Activated CD8-positive, alpha-beta memory T cell treated with anti-CD3 and anti-CD28 coated beads, Interleukin-2, amount 10 ng/mL, durations not matched to agents 7 days and 5 days (primary cell): ENCODE measurements around the gene MAPK9. TPM values are rescaled to one million over a fixed set of nuclear protein-coding genes. Genes with fewer than 3 reads are reported as not detected.

Source experiments
- ATAC-seq: fragments of 150-1000 bp; cut with Tn5 transposase; one replicate; pipeline ENCODE4 v1.10.0; 2021; ENCODE audit warnings: moderate library complexity
- CTCF ChIA-PET: fragments of 350-600 bp; sonication (Branson Sonifier 250); formaldehyde crosslinking; loops from one replicate; lab custom pipeline; 2021; ENCODE audit warnings: antibody characterized with exemption; lab: Charles Lee
- DNase-seq: peaks from one replicate; pipeline ENCODE4 v3.0.0-alpha.2; 2020
- H3K27ac Mint-ChIP-seq: one replicate; pipeline ENCODE4 v1.8.0; 2021; ENCODE audit warnings: mild to moderate bottlenecking, mixed read lengths
- H3K27me3 Mint-ChIP-seq: one replicate; pipeline ENCODE4 v1.8.0; 2021; ENCODE audit warnings: mixed read lengths
- H3K36me3 Mint-ChIP-seq: one replicate; pipeline ENCODE4 v1.8.0; 2021; ENCODE audit warnings: mild to moderate bottlenecking, mixed read lengths
- H3K4me1 Mint-ChIP-seq: one replicate; pipeline ENCODE4 v1.8.0; 2021; ENCODE audit warnings: mixed read lengths
- H3K4me3 Mint-ChIP-seq: one replicate; pipeline ENCODE4 v1.8.0; 2021; ENCODE audit warnings: mild to moderate bottlenecking, moderate library complexity, mixed read lengths
- H3K9me3 Mint-ChIP-seq: one replicate; pipeline ENCODE4 v1.8.0; 2022; ENCODE audit warnings: low read depth, mixed read lengths
- total RNA-seq, 2 experiments: library from RNA; stranded (reverse); gene quantifications; one replicate each; pipeline ENCODE4 v1.2.3, GENCODE V29; 2021

MAPK9 gene
- total RNA-seq: 10 to 100 TPM; 40.9 to 44.4 TPM

DNA sequence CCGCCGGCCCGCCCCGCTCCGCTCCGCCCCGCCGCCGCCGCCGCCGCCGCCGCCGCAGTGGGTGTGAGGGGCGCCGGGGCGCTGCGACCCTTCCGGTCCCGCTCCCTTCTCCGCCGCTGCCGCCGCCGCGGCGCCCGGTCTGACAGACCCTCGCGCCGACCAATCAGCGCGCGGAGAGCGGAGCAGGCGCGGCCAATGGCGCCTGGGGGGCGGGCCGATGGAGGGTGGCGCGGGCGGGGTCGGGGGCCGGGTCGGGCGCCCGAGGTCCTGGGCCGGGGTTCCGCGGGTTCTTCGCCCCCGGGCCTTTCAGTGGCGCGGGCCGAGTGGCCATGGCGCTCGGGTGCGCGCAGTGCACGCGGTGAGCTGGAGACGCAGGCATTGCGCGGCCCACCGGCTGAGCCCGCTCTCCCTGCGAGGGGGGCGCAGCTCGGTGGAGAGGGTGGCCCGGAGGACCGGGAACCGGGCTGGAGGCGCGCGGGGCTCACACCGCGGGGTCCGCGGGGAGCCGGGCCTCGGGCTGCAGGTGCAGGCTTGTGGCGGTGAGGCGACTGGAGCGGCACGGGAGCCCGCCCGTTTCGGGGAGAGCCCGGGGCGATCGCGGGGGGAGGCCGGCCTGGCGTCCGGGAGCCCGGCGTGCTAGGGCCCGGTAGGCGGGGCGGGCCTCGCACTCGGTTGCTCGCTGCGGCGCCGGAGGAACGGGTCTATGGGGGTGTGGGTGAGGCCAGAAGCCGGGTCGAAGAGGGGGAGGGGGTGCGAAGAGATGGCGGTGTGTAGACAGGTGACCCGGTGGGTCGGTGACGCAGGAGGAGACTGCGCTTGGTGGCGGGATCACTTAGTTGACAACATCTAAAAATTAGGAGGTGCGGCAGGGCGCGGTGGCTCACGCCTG is at the start of gene MAPK9:
Gene MAPK9, minus strand, starts transcription at position 141 of the 889 bp plus-strand sequence. CDS start 11,522 bp downstream, outside the sequence.
- Mint-ChIP-seq H3K9me3 (no peaks in the 10 kb centered on the region), H3K4me3 (peak within 1 kb of the TSS; percentile 93), H3K27ac (peak within 1 kb of the TSS; percentile 98), H3K4me1 (peaks cover 23% of the 10 kb centered on the region), H3K36me3 (peaks cover 8% of the 10 kb centered on the region), H3K27me3 (no peaks in the 10 kb centered on the region)
- DNase-seq (peak; percentile 87), ATAC-seq (peak; percentile 86)
- CTCF ChIA-PET: interaction anchor here (0.7 to 6.8 kb wide), 16 partner anchors 11 to 285 kb away, joined by 3 to 147 read pairs (median 6); no protein-coding TSS in a partner anchor

DNA sequence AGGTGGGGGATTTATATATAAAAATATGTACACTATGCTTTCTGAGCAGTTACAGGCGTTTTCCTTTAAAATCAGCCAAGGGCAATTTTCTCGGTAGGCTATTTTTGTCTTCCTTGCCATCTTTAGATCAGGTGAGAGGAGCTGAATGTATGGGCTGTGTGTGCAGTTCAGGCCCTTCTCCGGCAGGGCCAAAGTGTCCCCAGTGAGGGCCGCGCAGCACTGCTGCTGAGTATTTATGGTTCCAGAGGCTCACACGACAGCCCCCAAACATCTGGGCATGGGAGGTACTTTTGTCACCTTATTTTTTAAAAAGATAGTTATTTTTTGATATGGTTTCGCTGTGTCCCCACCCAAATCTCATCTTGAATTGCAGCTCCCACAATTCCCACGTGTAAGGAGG is 49.7 kb upstream of the MAPK9 start:
- Mint-ChIP-seq H3K27ac (no peak overlapping the region), H3K27me3 (peaks cover 10% of the 10 kb centered on the region), H3K4me3 (no peak overlapping the region), H3K36me3 (no peaks in the 10 kb centered on the region), H3K4me1 (no peaks in the 10 kb centered on the region), H3K9me3 (no peaks in the 10 kb centered on the region)
- ATAC-seq: no peak
- CTCF ChIA-PET: interaction anchor here (5.7 kb wide), 1 partner anchor 13 kb away, joined by 24 read pairs; no protein-coding TSS in a partner anchor
- DNase-seq: no peak

DNA sequence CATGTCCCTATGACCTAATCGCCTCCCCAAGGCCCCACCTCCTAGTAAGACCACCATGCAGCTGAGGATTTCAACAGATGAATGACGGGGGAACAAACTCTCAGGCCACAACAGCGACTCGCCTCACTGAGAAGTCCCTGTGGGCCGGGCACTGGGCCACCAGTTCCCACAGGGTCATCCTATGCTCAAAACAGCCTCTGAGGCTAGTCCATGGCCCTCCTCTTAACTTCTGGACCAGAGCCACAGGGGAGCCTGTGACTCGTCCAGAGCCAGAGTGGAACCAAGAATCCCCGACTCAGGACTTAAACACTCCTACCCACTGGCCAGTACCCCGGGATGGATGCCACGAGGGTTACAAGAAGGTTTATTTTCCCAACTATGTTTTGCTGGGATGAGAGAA is 49.0 kb upstream of the MAPK9 start:
- H3K4me1 Mint-ChIP-seq: no peaks in the 10 kb centered on the region
- H3K27ac Mint-ChIP-seq: no peak overlapping the region
- H3K4me3 Mint-ChIP-seq: no peak overlapping the region
- CTCF ChIA-PET: interaction anchor here (5.7 kb wide), 1 partner anchor 12 kb away, joined by 24 read pairs; no protein-coding TSS in a partner anchor
- H3K27me3 Mint-ChIP-seq: peaks cover 10% of the 10 kb centered on the region
- H3K9me3 Mint-ChIP-seq: no peaks in the 10 kb centered on the region
- ATAC-seq: no peak
- DNase-seq: no peak
- H3K36me3 Mint-ChIP-seq: no peaks in the 10 kb centered on the region

DNA sequence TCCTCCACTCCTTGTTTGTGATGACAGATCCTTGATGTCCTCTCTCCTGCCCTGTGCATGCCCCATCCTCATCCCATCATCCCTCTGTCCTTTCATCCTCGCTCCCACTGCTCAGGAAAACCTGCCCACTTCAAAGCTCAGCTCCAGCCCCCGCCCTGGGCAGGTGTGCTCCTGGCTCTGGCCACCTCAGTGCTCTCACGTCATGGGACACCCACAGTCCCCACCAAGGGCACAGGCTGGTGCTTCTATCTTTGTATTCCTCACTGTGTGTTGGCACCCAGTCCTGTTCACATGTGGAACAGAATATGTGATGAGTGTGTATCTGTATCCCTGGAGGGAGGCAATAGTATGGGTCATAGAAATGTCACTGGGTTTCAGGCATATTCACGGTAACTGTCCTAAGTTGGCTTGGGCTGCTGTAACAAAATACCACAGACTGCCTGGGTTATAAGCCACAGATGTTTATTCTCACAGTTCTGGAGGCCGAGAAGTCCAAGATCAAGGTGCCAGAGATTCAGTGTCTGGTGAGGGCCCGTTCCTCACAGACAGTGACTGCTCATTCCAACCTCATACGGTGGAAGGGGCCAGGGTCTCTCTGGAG is 47.8 kb upstream of the MAPK9 start:
- DNase-seq: no peak
- H3K4me3 Mint-ChIP-seq: no peak overlapping the region
- no peak overlapping the region for H3K27ac Mint-ChIP-seq
- H3K9me3 Mint-ChIP-seq: no peaks in the 10 kb centered on the region
- CTCF ChIA-PET: interaction anchor here (1.0 kb wide), 1 partner anchor 11 kb away, joined by 3 read pairs; no protein-coding TSS in a partner anchor
- no peak for ATAC-seq
- H3K27me3 Mint-ChIP-seq: peaks cover 10% of the 10 kb centered on the region
- no peaks in the 10 kb centered on the region for H3K4me1 Mint-ChIP-seq
- H3K36me3 Mint-ChIP-seq: no peaks in the 10 kb centered on the region

DNA sequence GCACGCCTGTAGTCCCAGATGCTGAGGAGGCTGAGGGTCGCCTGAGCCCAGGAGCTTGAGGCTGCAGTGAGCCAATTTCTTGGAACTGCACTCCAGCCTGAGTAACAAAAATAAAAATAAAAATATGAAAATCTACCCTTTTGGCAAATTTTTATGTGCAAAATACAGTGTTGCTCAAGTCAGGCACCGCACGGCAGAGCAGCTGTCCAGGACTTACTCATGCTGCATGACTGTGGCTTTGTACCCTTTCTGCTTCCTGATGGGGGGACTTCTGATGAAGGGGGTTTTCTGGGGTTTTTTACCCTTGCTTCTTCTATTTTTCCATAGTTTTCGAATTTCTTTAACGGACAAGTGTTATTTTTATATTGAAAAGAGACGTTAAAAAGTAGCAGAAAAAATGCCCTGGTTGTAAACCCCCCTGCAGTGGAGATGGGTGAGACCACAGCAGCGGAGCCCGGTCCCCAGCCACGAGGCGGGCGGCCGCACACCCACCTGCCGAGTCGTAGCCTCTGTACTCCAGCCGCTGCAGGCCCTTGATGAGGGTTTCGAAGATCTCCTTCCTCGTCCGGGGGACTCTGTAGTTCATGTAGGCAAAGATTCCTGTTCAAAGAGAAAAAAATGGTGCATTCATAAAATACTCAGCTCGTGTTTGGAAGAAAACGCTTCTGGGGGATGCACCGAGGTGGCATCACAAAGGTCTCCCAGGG is 46.3 kb upstream of the MAPK9 start:
- no peak for DNase-seq
- H3K27ac Mint-ChIP-seq: no peak overlapping the region
- H3K36me3 Mint-ChIP-seq: no peaks in the 10 kb centered on the region
- ATAC-seq: no peak
- H3K9me3 Mint-ChIP-seq: no peaks in the 10 kb centered on the region
- CTCF ChIA-PET: interaction anchor here (1.1 to 2.0 kb wide), 2 partner anchors 10 to 23 kb away, joined by 3 to 7 read pairs; no protein-coding TSS in a partner anchor
- H3K4me3 Mint-ChIP-seq: no peak overlapping the region
- H3K27me3 Mint-ChIP-seq: peaks cover 5% of the 10 kb centered on the region
- H3K4me1 Mint-ChIP-seq: no peaks in the 10 kb centered on the region

DNA sequence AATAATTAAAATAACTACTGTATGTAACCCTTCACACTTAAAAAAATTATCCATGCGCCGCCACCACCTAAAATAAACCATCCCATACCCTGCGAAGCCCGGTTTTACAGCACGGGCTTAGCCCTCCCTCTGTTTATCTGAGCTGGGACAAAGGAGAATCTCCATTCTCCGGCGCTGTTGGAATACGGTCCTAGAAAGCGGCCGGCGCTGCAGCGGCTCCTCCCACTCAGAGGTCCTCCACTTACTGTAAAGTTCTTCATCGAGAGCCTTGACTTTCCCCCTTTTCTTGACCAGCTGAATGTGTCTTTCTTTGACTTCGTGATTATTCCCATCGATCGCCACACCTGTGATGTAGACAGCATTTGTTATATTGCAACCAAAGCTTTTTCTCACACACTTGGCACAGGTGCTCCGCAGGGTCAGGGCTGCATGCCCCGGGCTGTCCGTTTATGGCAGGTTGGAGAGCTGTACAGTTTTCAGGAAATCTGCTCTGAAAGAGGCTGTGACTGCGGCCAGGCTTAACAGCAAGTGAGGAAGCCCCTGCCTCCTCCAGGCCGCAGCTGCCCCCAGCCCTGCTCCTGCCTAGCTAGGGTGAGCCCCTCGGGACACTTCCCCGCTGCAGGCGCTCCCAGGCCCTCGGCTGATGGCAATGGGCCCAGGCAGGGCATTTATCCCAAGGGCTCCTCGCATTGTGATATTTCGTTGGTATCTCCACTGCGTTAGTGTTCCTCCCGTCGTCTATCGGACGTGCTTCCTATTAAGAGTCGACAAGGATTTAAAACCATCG is 44.5 kb upstream of the MAPK9 start:
- CTCF ChIA-PET: interaction anchor here (0.6 to 2.0 kb wide), 3 partner anchors 8 to 44 kb away, joined by 3 to 7 read pairs (median 3); no protein-coding TSS in a partner anchor

DNA sequence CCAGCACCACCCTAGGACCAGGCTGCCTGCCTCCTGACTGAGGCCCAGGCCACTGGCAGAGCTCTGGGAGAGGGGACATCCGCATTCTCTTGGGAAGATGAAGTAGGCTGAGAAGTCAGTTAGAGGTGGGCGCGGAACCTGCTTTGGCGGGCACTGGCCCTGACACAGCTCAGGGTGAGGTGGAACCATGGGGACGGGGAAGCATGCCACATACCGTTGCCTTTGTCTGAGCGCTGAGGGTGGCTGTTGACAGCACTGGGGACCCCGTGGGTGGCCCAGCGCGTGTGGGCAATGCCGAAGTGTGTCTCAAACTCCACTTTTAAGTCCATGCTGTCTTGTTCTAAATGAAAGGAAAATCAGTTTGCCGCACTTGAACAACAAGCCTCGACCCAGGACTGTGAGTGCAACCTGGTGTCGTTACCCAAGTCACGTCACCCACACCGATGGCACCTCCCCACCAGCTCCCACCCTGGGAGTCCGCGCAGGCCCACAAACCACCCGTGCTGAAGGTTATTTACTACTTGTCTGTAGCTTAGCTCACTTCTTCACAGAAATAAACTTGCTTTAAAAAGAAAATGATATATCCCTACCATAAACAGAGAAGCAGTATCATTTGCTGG is 43.8 kb upstream of the MAPK9 start:
- ATAC-seq: no peak
- Mint-ChIP-seq H3K27me3 (peaks cover 11% of the 10 kb centered on the region), H3K36me3 (no peaks in the 10 kb centered on the region), H3K4me1 (no peaks in the 10 kb centered on the region), H3K9me3 (no peaks in the 10 kb centered on the region), H3K27ac (no peak overlapping the region), H3K4me3 (no peak overlapping the region)
- CTCF ChIA-PET: interaction anchor here (0.6 to 1.6 kb wide), 2 partner anchors 17 to 43 kb away, joined by 3 read pairs; no protein-coding TSS in a partner anchor
- DNase-seq: no peak

More for the DNA sequence above, 44.5 kb upstream of the MAPK9 start:
- no peak for DNase-seq
- no peak for ATAC-seq
- H3K4me3 Mint-ChIP-seq: no peak overlapping the region
- no peaks in the 10 kb centered on the region for H3K36me3 Mint-ChIP-seq
- H3K27ac Mint-ChIP-seq: no peak overlapping the region
- H3K9me3 Mint-ChIP-seq: no peaks in the 10 kb centered on the region
- H3K27me3 Mint-ChIP-seq: peaks cover 9% of the 10 kb centered on the region
- no peaks in the 10 kb centered on the region for H3K4me1 Mint-ChIP-seq

DNA sequence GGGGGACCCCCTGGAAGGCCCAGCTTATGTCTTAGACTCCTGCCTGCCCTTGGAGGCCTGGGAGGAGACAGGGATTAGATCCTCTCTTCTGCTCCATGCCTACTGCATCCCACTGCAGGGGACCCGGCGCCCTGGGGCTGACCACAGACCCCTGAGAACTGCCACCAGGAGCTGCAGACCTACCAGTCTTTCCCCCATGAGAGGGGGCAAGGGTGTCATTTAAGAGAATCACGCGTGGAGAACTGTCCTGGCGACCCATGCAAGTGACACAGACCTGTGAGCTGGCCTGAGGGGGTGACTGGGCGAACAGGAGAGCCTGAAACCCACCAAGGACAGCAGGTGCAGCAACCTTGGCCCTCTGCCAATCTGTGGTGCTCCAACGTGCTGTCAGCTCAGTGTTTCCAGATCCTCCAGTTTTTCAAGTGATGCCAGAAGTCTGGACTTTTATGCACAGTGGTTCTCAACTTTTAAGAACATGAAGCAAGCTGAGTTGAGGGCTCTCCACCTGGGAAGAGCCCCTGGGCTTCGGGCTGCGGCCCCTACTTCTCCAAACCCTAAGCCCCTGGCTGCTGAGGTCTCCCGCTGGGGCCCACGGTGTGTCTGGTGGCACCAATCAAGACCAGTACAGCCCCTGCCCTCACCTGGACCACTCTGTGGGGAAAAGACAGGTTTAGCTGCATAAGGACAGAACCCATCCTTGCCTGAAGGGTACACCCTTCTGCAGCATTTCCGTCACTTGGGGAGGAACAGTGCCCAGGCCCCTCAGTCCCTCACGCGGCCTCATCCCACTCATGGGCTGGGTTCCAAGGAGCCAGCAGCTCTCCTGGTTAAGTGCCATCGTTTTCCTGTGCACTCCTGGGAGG is 43.1 kb upstream of the MAPK9 start:
- Mint-ChIP-seq H3K9me3 (no peaks in the 10 kb centered on the region), H3K4me3 (no peak overlapping the region), H3K4me1 (peaks cover 3% of the 10 kb centered on the region), H3K27ac (no peak overlapping the region), H3K36me3 (no peaks in the 10 kb centered on the region), H3K27me3 (peaks cover 11% of the 10 kb centered on the region)
- no peak for DNase-seq
- CTCF ChIA-PET: interaction anchor here (1.4 to 1.6 kb wide), 2 partner anchors 16 to 19 kb away, joined by 3 read pairs; no protein-coding TSS in a partner anchor
- ATAC-seq: no peak

DNA sequence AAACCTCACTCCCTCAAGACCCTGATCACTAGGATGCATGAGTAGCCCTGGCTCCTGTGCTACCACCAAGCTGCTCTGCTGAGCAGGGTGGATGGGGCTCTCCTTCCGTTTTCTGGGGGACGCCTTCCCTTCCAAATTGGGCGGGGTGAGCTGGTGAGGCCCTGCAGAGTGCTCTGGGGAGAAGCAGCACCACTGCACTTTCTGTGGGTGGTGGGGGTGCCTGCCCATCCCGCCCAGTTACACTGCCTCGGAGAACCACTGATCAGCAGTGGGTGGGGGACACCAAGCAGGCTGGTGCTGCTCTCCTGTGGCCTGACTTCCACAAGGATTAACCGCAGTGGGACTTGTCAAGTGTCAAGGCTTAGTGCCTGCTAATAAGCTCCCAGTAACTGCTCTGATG is 42.3 kb upstream of the MAPK9 start:
- DNase-seq (no peak), ATAC-seq (no peak)
- H3K4me3 Mint-ChIP-seq: no peak overlapping the region
- CTCF ChIA-PET: interaction anchor here (1.0 to 1.4 kb wide), 2 partner anchors 19 to 41 kb away, joined by 3 read pairs; no protein-coding TSS in a partner anchor
- no peaks in the 10 kb centered on the region for H3K36me3 Mint-ChIP-seq
- no peak overlapping the region for H3K27ac Mint-ChIP-seq
- peaks cover 10% of the 10 kb centered on the region for H3K27me3 Mint-ChIP-seq
- no peaks in the 10 kb centered on the region for H3K9me3 Mint-ChIP-seq
- peaks cover 3% of the 10 kb centered on the region for H3K4me1 Mint-ChIP-seq

DNA sequence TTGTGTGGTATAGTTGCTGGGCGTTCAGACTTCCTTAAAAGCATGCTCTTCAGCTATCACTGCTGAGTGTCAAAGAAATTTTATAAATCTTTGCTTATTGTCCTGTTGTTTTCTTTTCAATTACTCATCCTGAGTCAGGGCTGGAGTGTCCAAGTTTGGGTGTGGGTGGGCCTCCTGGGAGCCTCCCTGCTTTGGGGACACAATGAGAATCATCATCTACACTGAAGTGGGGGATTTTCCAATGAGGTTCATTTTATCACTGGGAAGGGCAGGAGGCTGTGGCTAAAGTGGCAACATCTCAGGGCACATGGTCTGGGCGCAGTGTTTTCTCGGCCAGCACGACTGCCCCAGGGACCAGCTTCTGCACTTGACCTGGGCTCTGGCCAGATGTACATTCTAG is 41.8 kb upstream of the MAPK9 start:
- DNase-seq: no peak
- H3K4me1 Mint-ChIP-seq: peaks cover 3% of the 10 kb centered on the region
- peaks cover 10% of the 10 kb centered on the region for H3K27me3 Mint-ChIP-seq
- no peaks in the 10 kb centered on the region for H3K36me3 Mint-ChIP-seq
- no peak for ATAC-seq
- no peaks in the 10 kb centered on the region for H3K9me3 Mint-ChIP-seq
- no peak overlapping the region for H3K27ac Mint-ChIP-seq
- H3K4me3 Mint-ChIP-seq: no peak overlapping the region
- CTCF ChIA-PET: interaction anchor here (1.0 to 1.4 kb wide), 2 partner anchors 18 to 40 kb away, joined by 3 read pairs; no protein-coding TSS in a partner anchor

DNA sequence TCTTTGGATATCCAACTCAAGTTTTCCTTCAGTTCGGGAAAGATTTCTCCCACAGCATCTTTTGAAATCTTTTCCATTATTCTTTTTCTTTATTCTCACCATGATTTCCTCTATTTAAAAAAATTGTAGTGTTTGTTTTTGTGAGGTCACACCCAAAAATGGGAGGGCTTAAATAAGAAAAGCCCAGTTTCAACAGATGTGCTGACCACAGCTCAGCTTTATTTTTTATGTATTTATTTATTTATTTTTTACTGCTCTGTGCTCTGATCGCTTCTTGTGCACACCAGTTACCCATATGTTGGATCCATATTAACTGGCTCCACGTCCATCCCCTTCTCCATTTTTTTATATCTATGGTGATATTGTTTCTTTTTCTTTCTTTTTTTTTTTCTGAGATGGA is 41.0 kb upstream of the MAPK9 start:
- Mint-ChIP-seq H3K27me3 (peaks cover 10% of the 10 kb centered on the region), H3K36me3 (no peaks in the 10 kb centered on the region), H3K4me3 (no peak overlapping the region), H3K4me1 (peaks cover 3% of the 10 kb centered on the region), H3K9me3 (no peaks in the 10 kb centered on the region), H3K27ac (no peak overlapping the region)
- CTCF ChIA-PET: interaction anchor here (0.6 to 1.6 kb wide), 3 partner anchors 19 to 334 kb away, joined by 3 to 4 read pairs (median 3); no protein-coding TSS in a partner anchor
- ATAC-seq (no peak), DNase-seq (no peak)
